ENCODE results near the gene DMWD.
A peak's percentile ranks its signal among the peaks of the same experiment; 100 is the strongest.
"Not testable (repeated sequence)": the region's sequence is repeated elsewhere in the genome, so short reads cannot be mapped to it uniquely, and the experiment has no call there.

Gene DMWD

DNA sequence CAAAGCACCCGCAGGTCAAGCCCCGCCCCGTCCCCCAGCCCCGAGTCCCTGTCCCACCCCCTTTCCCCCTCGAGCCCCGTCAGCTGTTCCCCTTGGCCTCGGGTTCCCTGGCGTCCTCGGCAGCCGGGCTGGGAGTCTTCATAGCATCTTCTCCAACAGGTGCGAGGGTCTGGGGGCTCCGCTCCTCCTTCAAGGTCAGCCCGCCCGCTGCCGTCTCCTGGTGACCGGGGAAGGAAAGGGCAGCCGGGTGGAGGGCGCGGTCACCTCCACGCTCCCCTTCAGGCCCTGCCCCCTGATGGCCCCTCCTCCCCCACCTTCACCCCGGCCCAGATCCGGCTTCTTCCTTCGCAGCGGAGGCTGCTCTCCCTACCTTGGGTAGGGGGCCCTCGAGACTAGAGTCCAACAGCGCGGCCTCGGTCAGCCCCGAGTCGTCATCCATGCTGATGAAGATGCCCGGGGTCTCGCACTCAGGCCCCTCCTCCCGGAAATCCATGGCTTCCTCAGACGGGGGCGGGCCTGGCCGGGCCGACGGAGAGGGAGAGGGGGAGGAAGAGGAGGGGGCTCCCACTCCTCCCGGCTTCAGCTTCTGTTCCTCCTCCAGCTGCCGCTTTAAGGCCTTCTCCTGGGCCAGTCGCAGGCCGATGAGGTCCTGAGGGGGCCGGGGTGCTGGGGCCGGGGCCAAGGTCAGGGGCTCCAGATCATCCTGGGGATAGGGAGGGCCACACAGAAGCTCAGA is 23.0 kb upstream of the DMWD start:
- peak; percentile 72 for DNase-seq

DNA sequence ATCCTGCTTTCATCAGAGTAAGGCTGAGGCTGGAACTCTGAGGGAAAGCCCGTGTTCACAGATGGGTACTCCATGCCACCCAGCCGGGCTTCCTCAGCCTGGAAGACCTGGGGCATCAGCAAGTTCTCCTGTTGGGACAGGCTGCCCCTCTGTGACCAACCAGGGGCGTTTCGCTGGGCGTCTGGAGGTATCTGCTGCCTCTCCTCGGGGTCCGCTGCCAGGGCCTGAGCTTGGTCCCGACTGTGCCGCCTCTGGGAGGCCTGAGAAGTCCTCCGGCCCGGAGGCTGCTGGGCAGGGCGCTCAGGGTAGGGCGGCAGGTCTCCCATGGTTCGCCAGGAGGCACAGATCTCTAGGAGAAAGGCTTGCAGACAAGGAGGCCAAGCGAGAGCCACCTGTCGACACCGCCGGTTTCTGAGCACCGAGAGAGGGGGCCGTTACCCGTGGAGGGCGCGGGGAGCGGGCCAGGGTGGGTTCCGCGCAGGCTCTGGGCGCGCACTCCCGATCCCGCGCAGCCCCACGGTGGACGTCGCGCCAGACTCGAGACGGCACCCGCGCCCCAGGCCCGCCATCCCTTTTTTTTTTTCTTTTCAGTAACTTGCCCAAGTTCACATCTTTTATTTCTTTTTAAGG is 22.3 kb upstream of the DMWD start, which contains the start of gene RSPH6A:
RSPH6A (minus strand) TSS at position 458 of the 630 bp plus-strand sequence; CDS start at position 326, 132 bp downstream.
- no peak for DNase-seq

DNA sequence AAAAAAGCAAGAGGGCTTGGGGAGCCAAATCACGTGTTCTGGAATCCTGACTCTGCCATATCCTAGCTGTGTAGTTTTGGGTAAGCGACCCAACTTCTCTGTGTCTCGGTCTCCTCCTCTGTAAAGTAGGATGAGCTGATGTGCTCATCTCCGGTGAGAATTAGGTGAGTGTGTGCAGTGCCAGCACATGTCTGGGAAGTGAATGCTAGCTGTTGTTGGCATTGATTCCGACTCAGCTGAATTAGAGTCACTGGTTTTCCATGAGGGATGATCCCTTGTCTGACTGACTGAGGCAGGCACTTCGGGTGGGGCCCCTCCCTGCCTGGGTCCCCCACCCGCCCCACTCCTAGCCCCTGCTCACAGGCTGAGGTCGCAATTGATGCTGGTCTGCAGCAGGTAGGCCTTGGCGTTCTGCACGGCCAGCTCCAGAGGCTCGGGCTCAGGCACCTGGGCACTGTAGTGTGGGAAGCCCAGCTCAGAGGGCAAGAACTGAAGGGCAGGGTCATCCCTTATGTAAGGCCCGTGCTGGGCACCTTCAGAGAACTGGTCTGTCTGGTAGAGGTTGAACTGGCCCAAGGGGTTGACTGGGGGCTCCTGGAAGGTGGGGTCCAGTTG is 21.6 kb upstream of the DMWD start:
- DNase-seq, result no peak

DNA sequence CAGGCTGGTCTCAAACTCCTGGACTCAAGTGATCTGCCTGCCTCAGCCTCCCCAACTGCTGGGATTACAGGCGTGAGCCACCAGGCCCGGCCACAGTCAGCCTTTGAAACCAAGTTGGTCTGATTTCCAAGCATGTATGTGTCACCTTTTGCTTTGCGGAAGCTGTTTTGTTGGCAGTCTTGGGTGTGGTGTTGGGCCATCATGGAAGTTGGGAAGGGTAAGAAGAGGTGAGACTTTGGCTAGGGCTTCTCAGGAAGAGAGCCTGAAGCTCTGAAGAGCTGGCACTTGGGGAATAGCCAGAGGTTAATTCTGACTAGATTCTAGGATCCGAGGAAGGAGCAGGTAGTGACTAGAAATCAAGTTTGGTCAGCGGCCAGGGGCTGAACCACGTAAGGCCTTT is 19.7 kb upstream of the DMWD start:
- DNase-seq, result no peak

DNA sequence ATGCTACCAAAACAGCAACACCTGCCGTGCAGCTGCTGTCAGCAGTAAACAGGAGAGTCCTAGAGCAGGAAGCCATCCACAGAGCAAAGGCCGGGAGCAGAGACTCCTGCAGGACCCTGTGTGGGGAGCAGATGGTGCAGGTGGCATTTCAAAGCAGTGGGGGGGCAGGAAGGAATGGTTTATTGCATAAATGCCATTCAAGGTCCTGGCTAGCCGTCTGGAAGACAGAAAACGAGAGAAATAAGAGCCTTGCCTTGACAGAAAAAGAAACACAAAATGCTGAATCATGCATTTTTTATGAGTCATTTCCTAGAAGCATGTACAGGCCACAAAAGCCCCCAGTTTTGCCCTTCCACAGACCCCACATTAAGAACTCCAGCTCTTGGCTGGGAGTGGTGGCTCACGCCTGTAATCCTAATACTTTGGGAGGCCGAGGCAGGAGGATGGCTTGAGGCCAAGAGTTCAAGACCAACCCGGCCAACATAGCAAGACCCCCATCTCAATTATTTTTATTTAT is 17.1 kb upstream of the DMWD start:
- DNase-seq, result no peak

DNA sequence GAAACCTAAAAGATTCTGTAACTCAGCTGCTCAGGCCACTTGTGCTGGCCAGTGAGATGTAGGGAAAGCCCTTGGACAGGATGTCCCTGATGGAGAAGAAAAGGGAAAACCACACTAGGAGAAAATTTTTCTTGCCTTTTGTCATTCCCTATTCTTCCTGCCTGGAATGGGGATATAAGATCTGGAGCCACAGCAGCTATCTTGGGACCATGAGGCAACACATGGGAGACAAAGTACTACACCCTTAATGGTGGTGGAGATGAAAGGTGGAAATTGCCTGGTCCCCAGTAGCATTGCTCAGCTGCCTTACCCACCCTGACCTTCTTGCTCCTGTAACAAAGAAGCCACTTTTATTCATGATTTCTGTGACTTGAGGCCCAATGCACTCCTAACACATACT is 13.1 kb upstream of the DMWD start:
- DNase-seq, result no peak

DNA sequence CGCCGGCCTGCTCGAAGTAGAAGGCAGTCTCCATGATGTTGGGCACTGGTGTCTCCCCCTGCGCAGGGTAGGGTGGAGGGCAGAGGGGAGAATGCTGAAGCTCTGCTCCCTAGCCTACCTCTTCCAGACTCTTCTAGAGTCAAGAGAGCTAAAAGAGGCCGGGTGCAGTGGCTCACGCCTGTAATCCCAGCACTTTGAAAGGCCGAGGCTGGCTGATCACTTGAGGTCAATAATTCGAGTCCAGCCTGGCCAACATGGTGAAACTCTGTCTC is 12.2 kb upstream of the DMWD start:
- DNase-seq, result no peak

DNA sequence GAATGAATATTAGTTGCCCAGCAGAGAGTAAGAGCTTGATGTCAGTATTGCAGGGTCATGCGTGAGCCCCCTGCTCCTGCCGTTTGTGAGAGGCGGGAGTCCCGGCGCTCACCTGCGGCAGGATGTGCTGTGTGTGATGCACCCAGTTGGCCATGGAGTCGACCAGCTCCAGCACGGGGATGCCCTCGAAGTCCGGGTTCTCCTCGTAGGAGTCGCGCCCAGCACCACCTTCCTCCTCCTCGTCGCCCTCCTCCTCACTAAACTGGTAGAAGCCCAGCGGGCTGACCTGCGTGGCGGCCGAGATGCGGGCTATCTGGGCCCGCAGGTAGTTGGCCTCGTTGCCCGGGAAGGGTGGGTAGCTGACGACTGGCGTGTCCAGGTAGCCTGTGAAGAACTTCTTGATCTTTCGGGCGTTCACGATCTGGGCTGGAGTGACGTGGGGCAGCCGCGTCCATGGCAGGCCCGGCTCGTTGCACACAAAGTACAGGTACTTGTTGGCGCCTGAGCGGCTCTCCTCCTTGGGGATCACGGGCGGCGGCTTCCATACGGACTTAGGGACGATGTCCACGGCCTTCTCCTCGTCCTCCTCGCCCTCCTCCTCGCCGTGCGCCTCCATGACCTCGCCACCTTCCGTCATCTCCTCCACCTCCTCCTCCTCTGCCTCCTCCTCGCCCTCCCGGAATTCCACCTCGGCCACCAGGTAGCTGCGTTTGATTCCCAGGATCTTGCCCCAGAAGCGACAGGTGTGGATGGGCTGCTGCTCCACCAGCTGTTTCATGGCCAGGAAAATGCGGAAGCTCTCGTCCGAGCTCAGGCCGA is 11.7 kb upstream of the DMWD start:
- DNase-seq, result no peak

DNA sequence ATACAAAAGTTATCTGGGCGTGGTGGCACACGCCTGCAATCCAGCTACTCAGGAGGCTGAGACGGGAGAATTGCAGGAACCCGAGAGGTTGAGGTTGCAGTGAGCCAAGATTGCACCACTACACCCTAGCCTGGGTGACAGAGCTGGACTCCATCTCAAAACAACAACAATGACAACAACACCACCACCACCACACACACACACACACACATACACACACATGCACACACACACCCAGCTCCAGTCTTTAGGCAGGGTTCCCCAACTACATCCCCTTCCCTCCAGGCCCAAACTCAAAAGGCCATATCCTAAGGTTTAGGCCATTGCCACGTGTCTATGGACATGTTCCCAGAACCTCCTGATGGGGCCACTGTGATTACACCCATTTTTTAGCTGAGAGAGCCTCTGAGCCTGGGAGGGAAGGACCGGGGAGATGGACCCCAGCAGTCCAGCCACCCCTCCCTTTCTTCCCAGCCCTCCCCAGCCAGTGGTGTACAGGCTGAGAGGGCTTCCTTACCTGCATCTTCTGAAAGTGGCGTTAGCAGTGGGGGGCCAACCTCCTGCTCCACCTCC is 9.0 kb upstream of the DMWD start:
- DNase-seq, result no peak

DNA sequence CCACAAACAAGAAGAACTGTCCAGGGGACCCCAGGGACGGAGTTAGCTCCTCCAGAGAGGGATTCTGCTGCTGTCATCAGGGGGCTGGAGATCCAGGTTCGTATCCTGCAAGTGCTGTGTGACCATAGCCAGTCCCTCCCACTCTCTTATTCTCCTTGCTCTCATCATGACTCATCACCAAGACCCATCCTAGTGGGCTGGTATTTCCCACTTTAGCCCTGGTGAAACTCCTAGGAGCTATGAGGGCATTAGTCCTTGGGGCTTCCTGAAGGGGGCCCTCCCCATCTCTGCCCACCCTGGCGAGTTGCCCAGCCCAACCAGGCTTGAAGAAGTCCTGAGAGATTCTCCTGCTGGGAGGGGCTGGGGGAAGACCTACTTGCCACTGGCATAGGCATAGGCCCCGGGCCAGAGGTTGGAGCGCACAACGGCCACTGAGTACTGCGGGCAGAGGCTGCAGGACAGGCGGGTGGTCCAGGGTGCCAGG is 7.5 kb upstream of the DMWD start:
- DNase-seq, result no peak

DNA sequence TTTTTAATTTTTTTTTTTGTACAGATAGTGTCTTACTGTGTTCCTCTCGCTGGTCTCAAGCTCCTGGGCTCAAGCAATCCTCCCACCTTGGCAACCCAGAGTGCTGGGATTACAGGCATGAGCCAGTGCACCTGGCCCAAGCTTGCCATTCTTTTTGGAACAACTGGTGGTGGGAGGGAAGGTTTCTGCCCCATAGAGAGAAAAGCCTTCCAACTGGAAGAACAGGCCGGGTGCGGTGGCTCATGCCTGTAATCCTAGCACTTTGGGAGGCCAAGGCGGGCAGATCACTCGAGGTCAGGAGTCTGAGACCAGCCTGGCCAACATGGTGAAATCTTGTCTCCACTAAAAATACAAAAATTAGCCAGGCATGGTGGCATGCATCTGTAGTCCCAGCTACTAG is 6.9 kb upstream of the DMWD start:
- not testable (repeated sequence) for DNase-seq

DNA sequence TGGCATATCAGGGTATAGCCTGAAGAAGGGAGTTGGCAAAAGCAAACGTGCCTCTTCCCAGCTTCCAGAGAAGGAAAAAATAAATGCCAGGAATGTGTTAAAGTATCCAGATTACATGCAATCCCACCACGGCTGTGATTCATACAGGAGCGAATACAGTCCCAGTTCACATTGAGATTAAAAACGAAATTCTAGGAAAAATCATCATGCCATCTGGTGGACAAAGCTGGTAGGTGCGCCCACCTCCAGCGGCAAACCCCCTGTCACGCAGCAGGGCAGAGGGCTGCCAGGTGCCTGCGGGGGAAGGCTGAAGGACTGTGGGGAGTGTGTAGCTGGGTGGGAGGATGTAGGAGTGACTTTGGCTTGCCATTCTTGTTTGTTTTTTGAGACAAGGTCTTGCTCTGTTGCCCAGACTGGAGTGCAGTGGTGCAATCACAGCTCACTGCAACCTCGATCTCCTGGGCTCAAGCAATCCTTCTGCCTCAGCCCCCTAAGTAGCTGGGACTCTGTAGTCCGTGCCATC is 6.4 kb upstream of the DMWD start:
- DNase-seq, result peak; percentile 76

DNA sequence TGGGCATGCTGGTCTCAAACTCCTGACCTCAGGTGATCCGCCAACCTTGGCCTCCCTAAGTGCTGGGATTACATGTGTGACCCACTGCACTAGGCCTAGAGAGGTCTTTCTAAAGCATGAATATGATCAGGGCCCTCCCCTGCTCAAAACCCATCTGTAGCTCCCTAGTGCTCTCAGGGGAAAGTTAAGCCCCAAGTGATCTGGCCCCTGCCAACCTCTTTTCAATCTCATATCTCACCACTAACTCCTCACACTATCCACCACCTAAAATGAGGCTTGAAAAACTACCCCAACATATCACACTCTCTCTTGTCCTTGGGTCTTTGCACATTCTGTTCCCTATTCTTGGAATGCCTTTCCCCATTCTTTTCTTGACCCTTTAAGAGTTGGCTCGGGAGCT is 2.0 kb upstream of the DMWD start:
- no peak for DNase-seq

DNA sequence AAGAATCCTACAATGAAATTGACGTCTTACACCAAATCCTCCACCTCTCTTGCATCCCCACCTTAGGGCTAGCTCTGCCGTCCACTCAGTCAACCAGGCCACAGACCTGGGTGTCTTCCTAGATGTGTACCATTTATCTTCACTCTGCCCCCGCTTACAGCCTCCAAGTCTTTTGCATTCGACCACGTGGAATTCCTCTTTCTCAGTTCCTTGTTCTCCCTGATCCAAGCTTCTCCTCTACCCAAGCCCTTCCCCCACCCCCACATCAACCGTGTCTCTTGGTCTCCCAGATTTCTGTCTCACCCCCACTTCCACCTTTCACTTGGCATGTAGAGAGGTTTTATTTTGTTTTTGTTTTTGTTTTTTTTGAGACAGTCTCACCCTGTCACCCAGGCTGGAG is 1.2 kb upstream of the DMWD start:
- DNase-seq, result no peak

DNA sequence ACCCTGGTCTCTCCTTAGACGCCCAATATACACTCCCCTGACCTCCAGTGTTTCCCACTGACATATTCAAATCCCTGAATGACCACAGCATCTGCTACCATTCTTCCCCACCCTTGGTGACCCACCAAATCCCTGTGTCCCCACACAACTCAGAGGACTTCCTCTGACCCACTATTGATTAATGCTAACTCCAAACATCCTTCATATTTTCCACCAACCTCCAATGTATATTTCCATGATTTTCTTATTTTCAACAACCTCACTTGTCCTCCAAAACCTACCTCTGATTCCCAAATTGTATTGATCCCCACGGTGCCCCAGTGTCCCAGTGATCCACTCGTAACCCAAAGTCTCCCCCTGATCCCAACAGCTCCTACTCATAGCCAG is 526 bp upstream of the DMWD start:
- DNase-seq, result no peak

DNA sequence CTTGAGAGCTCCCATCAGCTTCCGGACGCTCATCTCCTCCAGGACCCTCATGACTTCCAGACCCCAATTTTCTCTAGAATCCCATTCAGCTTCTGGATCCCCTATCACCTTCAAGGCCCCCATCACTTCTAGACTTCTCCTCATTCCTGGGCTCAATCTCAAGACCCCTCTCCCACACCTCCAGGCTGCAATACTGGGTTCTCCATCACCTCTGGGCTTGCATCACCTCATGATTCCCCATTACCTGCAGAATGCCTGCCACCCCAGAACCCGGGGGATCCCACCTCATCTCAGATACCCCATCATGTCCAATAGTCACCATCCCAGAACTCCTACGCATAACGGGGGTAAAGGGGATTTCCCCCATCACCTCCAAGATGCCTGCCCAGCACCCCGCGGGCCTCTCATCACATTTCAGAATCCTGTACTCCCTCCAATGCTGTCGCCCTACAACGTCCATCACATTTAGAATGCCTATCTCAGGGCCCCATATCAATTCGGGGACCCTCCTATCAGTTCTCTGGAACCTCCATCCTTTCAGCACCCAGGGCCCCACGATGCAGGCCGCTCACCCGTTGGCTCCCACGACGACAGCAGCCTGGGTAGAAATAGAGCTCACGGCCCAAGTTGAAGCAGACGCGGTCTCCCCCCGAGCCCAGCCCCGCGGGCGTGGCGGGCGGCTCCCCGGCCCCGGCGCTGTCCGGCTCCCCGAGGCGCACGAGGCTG is 738 bp downstream of the DMWD start:
- DNase-seq, result no peak

DNA sequence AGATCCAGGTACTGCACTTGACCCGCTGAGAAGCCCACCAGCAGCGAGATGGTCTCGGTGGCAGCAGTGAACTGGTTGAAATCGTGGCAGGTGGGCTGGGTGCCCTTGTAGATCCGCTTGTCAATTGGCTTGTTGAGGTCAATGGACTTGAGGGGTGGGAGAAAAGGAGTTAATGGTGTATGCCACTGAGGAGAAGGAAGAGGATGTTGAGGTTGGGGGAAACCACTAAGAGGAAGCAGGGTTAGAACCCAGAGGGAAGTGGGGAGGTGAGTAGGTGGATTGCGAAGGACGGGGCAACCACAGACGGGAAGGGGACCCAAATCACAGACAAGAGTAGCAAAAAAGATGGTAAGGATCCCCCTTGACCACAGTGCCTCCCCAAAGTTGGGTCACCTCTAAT is 1.7 kb downstream of the DMWD start:
- no peak for DNase-seq

DNA sequence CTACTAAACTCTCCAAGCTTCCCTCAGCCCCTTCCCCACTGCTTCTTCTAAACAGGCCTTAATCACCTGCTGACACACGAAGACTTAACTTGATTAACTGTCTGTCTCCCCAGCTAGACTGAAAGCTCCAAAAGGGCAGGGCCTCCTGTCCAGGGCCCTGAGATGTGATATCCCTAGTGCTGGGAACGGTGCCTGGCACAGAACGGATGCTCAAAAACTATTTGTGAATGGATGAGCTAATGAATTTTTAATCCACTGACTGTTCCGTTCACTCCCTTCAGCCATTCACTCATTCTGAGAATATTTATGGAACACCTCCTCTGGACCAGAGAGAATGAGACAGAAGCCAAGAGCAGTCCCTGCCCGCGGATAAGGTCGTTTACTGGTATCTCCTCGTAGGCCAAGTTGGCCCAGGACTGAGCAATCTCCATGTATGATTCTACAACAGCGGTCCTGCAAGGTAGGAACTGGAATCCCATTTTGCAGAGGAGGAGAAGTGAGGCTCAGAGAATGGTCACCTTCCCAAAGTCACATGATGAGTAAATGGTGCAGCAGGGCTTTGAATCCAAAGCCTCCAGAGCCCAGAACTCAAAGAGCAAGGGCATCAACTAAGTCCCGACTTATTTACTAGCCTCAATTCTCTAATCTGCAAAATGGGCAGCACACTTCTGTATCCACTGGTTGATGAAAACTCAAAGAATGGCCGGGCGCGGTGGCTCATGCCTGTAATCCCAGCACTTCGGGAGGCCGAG is 3.4 kb downstream of the DMWD start:
- DNase-seq, result no peak

DNA sequence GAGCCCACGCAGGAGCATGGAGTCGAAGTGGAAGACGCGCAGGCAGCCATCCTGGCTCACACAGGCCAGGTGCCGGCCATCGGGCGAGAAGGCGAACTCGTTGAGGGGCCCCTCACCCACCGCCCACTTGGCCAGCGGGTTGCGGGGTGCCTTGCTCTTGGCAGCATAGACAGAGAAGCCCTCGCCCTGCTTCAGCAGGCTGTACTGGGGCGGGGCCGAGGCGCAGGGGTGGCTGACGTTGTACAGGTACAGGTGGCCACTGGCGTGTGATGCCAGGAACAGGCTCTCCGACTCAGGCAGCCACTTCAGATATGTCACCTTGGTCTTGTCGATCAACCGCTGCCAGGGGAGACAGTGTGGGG is 6.1 kb downstream of the DMWD start:
- no peak for DNase-seq

DNA sequence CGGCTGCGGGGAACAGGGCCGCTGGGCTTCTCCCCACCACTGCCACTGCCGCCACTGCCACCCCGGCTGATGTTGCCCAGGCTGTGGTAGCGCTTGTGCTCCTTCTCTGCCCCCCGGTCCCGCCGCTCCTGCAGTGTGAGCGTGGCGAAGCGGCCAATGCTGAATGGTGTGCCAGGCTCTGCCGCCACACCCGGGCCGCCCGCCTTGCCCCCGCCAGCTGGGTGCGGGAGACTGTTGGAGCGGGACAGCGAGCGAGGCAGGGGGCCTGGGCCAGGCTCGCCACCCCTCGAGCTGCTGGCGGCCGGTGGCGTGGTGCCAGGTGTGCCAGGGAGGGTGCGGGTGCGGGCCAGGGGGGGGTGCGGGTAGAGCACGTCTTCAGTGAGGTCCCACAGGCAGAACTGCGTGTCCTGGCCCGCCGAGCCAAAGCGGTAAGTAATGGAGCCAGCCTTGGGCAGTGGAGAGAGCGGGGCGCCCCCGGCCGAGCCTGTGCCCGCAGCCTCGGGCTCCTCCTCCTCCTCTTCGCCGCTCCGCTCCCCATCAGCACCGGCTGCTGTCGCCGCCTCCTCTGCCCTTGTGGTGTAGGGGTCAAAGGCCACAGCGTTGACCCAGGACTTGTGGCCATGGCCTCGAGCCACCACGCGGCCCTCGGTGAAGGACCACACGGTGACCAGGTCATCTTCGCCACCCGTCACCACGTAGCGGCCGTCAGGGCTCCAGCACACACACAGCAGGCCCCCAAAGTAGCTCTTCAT is 6.7 kb downstream of the DMWD start:
- DNase-seq, result peak; percentile 28

DNA sequence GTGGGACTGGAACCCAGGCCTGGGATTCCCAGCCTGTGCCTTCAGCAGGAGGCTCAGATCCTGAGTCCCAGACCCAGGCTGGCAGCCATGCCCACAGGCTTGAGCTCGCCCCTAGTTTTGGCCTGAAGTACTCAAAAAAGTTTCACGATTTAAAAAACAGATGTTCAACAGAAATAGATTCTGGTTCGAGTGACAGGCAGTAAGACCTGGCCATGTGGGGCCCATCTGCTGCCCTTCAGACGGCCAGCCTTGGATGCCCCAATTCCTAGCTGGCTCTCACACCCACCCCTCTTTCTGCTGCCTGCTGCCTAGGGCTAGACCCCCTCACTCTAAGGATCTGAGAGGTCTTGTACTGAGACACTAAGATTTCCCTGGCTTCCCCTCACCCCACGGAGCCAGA is 7.5 kb downstream of the DMWD start:
- DNase-seq, result peak; percentile 22
